GM18858 (cell line): Measurements from ENCODE around the gene TBX15.
A peak's percentile ranks its signal among the peaks of the same experiment; 100 is the strongest.
"Not testable (repeated sequence)": the region's sequence is repeated elsewhere in the genome, so short reads cannot be mapped to it uniquely, and the experiment has no call there.

Source experiments
- ATAC-seq: cut with Tn5 transposase; IDR thresholded peaks from one replicate; pipeline ENCODE4 v1.9.1; 2021; ENCODE audit not compliant: unreplicated experiment

TBX15 gene

DNA sequence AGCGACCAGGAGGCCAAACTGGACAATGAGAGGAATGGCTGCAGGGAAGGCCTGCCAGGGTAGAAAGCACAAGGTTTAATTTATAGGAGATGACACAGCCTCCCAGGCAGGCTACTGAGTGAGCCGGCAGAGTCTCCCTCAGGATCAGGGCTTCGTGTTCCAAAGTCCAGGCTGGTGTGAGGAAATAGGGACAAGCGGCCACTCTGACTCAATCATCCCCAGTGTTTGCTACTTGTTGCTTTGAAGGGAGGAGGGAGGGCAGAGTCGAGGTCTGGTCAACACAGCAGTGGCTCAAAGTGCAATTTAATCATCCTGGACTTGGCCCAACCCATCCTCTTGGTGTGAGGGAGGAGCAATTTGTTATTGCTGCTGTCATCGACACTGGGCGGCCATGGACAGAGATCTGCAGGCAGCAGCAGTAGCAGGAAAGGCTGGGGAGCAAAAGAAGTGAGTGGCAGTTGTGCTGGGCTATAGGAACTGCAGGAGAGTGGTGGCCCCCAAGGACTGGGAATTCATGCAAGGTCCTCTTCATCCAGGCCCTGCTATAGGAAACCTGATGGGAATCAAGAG is 27.5 kb downstream of the TBX15 start:
- no peak for ATAC-seq

- peak; percentile 92 for ATAC-seq
Measured at GRCh38 chr1:118960026-118960561, 28.0 kb downstream of the TBX15 start.

DNA sequence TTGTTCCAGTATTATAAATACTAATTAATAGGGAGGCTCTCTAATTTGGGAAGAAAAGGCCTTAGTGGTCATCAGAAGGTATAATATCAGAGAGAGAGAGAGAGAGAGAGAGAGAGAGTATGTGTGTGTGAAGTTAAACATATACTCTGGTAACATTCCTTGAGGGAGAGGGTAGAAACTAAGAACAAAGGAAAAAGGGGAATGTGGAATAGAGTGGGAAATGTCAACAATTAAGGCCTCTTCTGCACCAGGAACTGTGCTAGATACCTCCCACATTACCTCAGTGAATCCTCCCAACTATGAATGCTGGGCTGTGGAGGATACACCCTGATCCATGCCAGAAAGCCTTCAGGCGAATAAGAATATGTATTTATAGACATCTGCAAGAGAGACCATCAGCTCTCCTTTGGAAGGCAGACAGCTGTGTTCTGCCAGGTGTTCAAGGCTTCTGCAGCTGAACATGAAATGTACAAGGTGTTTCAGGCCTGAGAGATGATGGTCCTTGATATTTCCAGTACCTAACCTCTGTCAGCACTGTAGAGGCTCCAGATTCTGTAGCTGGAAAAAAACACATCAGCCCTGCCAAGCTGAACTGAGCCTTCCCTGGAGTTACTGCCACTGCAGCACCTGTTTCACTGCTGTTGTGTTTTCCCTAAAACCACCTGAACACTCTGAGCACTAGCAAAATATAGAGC is 29.1 kb downstream of the TBX15 start:
- no peak for ATAC-seq

DNA sequence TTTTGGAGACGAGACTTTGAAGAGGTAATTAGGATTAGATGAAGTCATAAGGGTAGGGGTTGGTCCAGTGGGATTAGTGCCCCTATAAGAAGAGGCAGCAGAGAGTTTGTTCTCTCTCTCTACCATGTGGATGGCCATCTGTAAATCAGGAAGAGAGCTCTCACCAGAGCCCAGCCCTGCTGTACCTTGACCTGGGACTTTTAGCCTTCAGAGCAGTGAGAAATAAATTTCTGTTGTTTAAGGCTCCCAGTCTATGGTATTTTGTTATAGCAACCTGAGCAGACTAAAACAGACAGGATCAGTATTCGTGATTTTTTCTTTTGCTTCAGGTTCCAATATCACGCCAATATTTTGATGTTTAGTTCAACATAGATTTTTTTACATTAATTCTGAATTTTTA is 30.0 kb downstream of the TBX15 start:
- ATAC-seq: no peak

- not testable (repeated sequence) for ATAC-seq
Measured at GRCh38 chr1:118957579-118957978, 30.6 kb downstream of the TBX15 start.

- no peak for ATAC-seq
Measured at GRCh38 chr1:118954301-118954905, 33.7 kb downstream of the TBX15 start.

GRCh38 chr1:118951270-118951936 is 36.7 kb downstream of the TBX15 start:
- no peak for ATAC-seq

GRCh38 chr1:118949315-118949714 is 38.8 kb downstream of the TBX15 start:
- ATAC-seq: no peak

DNA sequence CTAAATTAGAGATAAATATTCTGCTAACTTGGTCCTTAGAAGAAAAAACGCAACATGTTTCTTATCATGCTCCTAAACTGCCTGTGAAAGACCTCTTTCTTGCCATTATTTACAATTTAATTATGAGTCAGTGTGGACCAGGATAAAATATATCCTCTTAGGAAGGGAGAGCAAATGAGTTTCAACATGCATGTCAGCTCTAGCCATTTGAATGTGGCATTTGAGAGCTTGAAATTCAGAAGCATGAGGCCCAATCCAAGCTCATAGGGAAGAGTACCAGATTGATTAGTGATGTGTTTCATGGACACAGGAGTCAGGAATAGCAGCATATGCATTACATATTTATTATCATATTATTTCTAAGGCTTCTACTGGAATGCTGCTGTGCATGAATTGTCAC is 39.3 kb downstream of the TBX15 start:
- ATAC-seq: no peak

- no peak for ATAC-seq
Measured at GRCh38 chr1:118948351-118948750, 39.8 kb downstream of the TBX15 start.

DNA sequence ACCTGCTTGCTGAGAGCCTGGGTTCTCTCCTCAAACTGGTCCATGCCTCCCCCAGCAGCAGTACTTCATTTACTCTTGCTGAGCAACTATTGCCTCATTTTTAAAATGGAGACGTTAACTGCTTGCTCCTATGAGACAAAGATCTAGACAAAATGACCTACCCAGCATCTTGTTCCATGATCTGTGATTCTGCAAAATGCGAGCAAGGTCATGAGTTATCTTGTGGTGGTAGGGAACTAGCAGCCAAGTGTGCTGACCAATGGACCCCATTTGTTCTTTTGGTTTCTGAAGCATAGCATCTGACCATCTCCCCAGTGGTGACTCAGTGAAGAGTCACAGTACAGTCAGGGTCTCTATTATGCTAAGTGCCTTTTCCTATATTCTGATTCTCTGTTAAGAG is 40.4 kb downstream of the TBX15 start:
- no peak for ATAC-seq

DNA sequence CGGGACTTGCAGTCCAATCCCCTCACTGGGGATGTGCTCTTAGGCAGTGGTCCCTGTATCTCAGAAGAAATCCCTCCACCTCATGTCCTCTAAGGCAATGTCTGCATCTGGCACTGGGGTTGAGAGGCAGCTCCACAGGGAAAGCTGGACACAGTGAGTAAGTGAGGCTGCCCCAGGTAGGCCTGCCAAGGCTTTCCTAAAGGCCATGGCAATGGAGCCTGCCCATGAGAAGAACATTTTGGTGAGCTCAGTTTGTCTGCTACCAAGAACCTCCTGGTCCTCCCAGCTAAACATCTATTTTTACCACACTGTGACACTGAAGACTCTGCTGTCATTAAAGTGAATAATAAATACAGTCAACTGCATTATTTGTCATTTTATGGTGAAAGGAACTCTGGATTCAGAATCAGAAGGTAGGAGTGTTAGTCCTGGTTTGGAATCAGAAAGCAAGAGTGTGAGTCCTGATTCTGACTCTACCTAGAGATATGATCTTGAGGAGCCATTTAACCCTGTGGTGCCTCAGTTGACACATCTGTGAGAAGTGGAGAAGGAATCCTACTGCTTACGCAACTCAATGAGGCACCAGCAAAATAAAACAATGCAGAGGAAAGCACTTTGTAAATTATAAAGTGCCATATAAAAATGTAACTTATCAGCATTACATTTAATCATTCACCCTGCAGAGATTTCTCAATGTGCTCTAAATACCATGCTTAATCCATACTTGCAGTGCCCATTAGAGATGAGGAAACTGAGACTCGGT is 41.0 kb downstream of the TBX15 start:
- no peak for ATAC-seq

DNA sequence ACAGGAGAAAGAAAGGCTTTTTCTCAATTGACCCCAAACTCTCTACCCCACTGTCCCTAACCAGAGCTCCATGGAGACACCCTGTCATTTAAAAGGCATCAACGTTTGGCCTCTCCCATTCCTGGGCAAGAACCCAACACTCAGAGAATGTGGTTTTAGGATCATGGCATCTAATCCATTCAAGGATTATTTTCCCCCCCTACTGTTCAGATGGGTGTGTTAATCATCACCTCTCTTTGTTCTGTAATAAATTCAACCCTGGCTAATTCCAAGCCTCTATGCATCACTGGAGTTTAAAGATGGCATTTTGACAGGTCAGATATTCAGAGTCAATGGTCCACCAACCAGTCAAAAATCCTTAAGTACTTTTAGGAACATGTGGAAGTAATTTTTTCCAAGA is 42.7 kb downstream of the TBX15 start:
- ATAC-seq: no peak

GRCh38 chr1:118944546-118944945 is 43.6 kb downstream of the TBX15 start:
- ATAC-seq: no peak

- ATAC-seq: no peak
Measured at GRCh38 chr1:118944133-118944532, 44.0 kb downstream of the TBX15 start.

DNA sequence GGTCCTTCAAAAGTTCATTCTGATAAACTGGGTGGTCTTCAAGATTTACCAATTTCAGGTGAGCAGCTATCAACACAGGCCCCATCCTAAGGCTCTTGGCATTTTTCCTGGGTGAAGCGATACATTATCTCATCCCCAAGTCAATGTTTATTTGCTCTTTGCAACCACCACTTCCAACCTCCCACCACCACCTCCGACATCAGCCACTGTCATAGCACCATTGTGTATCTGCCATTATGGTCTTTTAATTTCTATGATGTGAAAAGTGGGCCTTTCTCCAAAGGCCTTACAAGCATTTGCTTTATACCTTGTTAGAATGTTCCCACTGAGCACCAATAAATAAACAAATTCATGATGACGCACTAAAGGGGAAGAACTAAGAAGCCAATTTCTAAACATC is 47.2 kb downstream of the TBX15 start:
- ATAC-seq: no peak

- ATAC-seq: no peak
Measured at GRCh38 chr1:118937413-118938072, 50.6 kb downstream of the TBX15 start.

DNA sequence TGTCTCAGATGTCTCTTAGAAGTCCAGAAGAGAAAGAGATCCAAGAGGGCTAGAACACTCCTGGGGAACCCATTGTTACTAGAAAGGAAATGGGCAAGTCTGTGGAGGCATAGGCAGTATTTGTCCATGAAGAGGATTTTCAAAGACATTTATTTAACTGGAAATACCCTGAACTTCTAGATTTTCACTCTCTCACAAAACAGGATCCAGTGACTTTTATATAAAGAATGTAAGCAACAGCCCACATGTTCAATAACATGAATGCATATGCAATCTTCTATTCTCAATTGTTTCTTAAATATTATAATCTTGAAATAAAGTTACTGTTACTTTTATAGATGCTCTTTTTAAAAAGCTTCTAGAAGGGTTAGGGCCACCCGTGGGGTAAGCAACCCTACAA is 53.4 kb downstream of the TBX15 start:
- ATAC-seq: no peak

GRCh38 chr1:118933051-118933781 is 54.9 kb downstream of the TBX15 start:
- no peak for ATAC-seq

- no peak for ATAC-seq
Measured at GRCh38 chr1:118931876-118932275, 56.3 kb downstream of the TBX15 start.
